AG09319 (cell line): ENCODE results near the gene NCKAP5L.
A peak's percentile ranks its signal among the peaks of the same experiment; 100 is the strongest.

Source experiments
- DNase-seq: peaks from one replicate; pipeline ENCODE4 v3.0.0-alpha.2; 2010; ENCODE audit warnings: low read depth; ENCODE audit errors: extremely low read depth
- CTCF ChIP-seq: IDR thresholded peaks from 2 replicates; pipeline ENCODE4 v1.5.1; 2011; ENCODE audit warnings: low read depth, mild to moderate bottlenecking, inconsistent platforms, low read length, moderate library complexity

NCKAP5L gene

GRCh38 chr12:49750996-49751393, 77.2 kb downstream of the NCKAP5L start:
- no peak for TF ChIP-seq CTCF

GRCh38 chr12:49750027-49750995, 77.9 kb downstream of the NCKAP5L start:
- peak; percentile 48 for DNase-seq

More at GRCh38 chr12:49750996-49751393, 77.2 kb downstream of the NCKAP5L start:
- DNase-seq, result no peak

GRCh38 chr12:49748800-49749199, 79.4 kb downstream of the NCKAP5L start:
- DNase-seq, result no peak
- no peak for TF ChIP-seq CTCF

More at GRCh38 chr12:49750027-49750995, 77.9 kb downstream of the NCKAP5L start:
- no peak for TF ChIP-seq CTCF

GRCh38 chr12:49748306-49748705, 79.9 kb downstream of the NCKAP5L start:
- no peak for DNase-seq
- TF ChIP-seq CTCF, result no peak

GRCh38 chr12:49744363-49744885, 83.8 kb downstream of the NCKAP5L start:
- no peak for DNase-seq
- TF ChIP-seq CTCF, result no peak

- no peak for TF ChIP-seq CTCF
- DNase-seq, result peak; percentile 78
These were observed 86.2 kb downstream of the NCKAP5L start for GRCh38 chr12:49741882-49742620.
